H9 (cell line): ENCODE data around the gene WDR72. TPM values are rescaled to one million over a fixed set of nuclear protein-coding genes. Genes with fewer than 3 reads are reported as not detected.

Source experiments
- DNase-seq: peaks from one replicate; pipeline ENCODE4 v3.0.0-alpha.2; 2017
- H2AFZ ChIP-seq: one replicate; pipeline ENCODE4 v1.6.1; 2013; ENCODE audit warnings: mild to moderate bottlenecking, low read length, control low read depth, moderate library complexity
- H2AK5ac ChIP-seq: 2 replicates; pipeline ENCODE4 v1.6.1; 2013; ENCODE audit warnings: low read length, control low read depth, mixed read lengths; ENCODE audit not compliant: insufficient read length
- H2BK120ac ChIP-seq: one replicate; pipeline ENCODE4 v1.6.1; 2013; ENCODE audit warnings: low read depth, mild to moderate bottlenecking, low read length, control low read depth, inconsistent platforms; ENCODE audit not compliant: poor library complexity, severe bottlenecking
- H2BK12ac ChIP-seq: 2 replicates; pipeline ENCODE4 v1.6.1; 2013; ENCODE audit warnings: low read length, control low read depth, mixed read lengths, low read depth; ENCODE audit not compliant: insufficient read length
- H2BK15ac ChIP-seq: 2 replicates; pipeline ENCODE4 v1.6.1; 2013; ENCODE audit warnings: low read depth, low read length, control low read depth
- H2BK20ac ChIP-seq: one replicate; pipeline ENCODE4 v1.6.1; 2013; ENCODE audit warnings: low read depth, mild to moderate bottlenecking, low read length, control low read depth, inconsistent platforms; ENCODE audit not compliant: poor library complexity, severe bottlenecking
- H2BK5ac ChIP-seq: 2 replicates; pipeline ENCODE4 v1.6.1; 2013; ENCODE audit warnings: low read length, control low read depth, mixed read lengths; ENCODE audit not compliant: insufficient read length
- H3K14ac ChIP-seq: 2 replicates; pipeline ENCODE4 v1.6.1; 2013; ENCODE audit warnings: low read length, control low read depth; ENCODE audit not compliant: insufficient read depth
- H3K18ac ChIP-seq: 2 replicates; pipeline ENCODE4 v1.6.1; 2013; ENCODE audit warnings: low read depth, mild to moderate bottlenecking, mixed read lengths, low read length, control low read depth; ENCODE audit not compliant: insufficient read length
- H3K23ac ChIP-seq: 2 replicates; pipeline ENCODE4 v1.6.1; 2013; ENCODE audit warnings: low read length, control low read depth, mixed read lengths, low read depth; ENCODE audit not compliant: insufficient read length
- H3K23me2 ChIP-seq: 2 replicates; pipeline ENCODE4 v1.6.1; 2013; ENCODE audit warnings: low read depth, mild to moderate bottlenecking, mixed read lengths, low read length, control low read depth; ENCODE audit not compliant: insufficient read length, poor library complexity, severe bottlenecking
- H3K27ac ChIP-seq: 2 replicates; pipeline ENCODE4 v1.5.1; 2013; ENCODE audit warnings: low read length, control low read depth, mixed read lengths, low read depth; ENCODE audit not compliant: insufficient read length
- H3K27me3 ChIP-seq: 2 replicates; pipeline ENCODE4 v1.6.1; 2013; ENCODE audit warnings: low read length, control low read depth, inconsistent platforms; ENCODE audit not compliant: insufficient read depth
- H3K4ac ChIP-seq: 2 replicates; pipeline ENCODE4 v1.6.1; 2013; ENCODE audit warnings: low read depth, mild to moderate bottlenecking, control low read depth, inconsistent platforms, low read length, moderate library complexity
- H3K4me1 ChIP-seq: 2 replicates; pipeline ENCODE4 v1.6.1; 2013; ENCODE audit warnings: low read length, control low read depth, inconsistent platforms; ENCODE audit not compliant: insufficient read depth
- H3K4me2 ChIP-seq: 2 replicates; pipeline ENCODE4 v1.6.1; 2013; ENCODE audit warnings: low read length, control low read depth, mixed read lengths; ENCODE audit not compliant: insufficient read length, insufficient read depth
- H3K56ac ChIP-seq: 2 replicates; pipeline ENCODE4 v1.6.1; 2013; ENCODE audit warnings: low read depth, mild to moderate bottlenecking, mixed read lengths, low read length, control low read depth; ENCODE audit not compliant: insufficient read length
- H3K79me1 ChIP-seq: 2 replicates; pipeline ENCODE4 v1.6.1; 2013; ENCODE audit warnings: low read depth, mild to moderate bottlenecking, moderate library complexity, low read length, control low read depth, inconsistent platforms; ENCODE audit not compliant: insufficient read depth, poor library complexity, severe bottlenecking
- H3K79me2 ChIP-seq: 2 replicates; pipeline ENCODE4 v1.6.1; 2013; ENCODE audit warnings: low read length, control low read depth, inconsistent platforms; ENCODE audit not compliant: insufficient read depth
- H3K9ac ChIP-seq: 2 replicates; pipeline ENCODE4 v1.6.1; 2013; ENCODE audit warnings: low read length, control low read depth, mixed read lengths; ENCODE audit not compliant: insufficient read length; ENCODE audit errors: extremely low read depth
- H3K9me3 ChIP-seq: one replicate; pipeline ENCODE4 v1.6.1; 2013; ENCODE audit warnings: low read depth, low read length, inconsistent platforms; ENCODE audit not compliant: control insufficient read depth
- H3T11ph ChIP-seq: one replicate; pipeline ENCODE4 v1.6.1; 2013; ENCODE audit warnings: mild to moderate bottlenecking, low read length, control low read depth, inconsistent platforms
- H4K20me1 ChIP-seq: one replicate; pipeline ENCODE4 v1.6.1; 2013; ENCODE audit not compliant: control insufficient read depth, insufficient read length, insufficient read depth
- H4K5ac ChIP-seq: 2 replicates; pipeline ENCODE4 v1.6.1; 2013; ENCODE audit warnings: low read depth, mild to moderate bottlenecking, mixed read lengths, low read length, control low read depth; ENCODE audit not compliant: insufficient read length
- H4K8ac ChIP-seq: replicated peaks from 2 replicates; pipeline ENCODE4 v1.6.1; 2013; ENCODE audit warnings: low read length, control low read depth, mixed read lengths, low read depth; ENCODE audit not compliant: insufficient read length
- H4K91ac ChIP-seq: 2 replicates; pipeline ENCODE4 v1.6.1; 2013; ENCODE audit warnings: low read depth, mild to moderate bottlenecking, moderate library complexity, mixed read lengths, low read length, control low read depth; ENCODE audit not compliant: insufficient read length
- H3K27ac Mint-ChIP-seq, 3 experiments: 2 replicates in 2 of 3; 3 replicates in 1 of 3; pipeline ENCODE4 v1.8.0; 2020 to 2021; ENCODE audit warnings: mixed read lengths in 3 of 3, mild to moderate bottlenecking in 1 of 3, moderate library complexity in 1 of 3
- H3K27me3 Mint-ChIP-seq: 2 replicates; pipeline ENCODE4 v1.8.0; 2021; ENCODE audit warnings: low read depth, mild to moderate bottlenecking, moderate library complexity, mixed read lengths
- H3K36me3 Mint-ChIP-seq, 3 experiments: 2 replicates in 2 of 3; 3 replicates in 1 of 3; pipeline ENCODE4 v1.8.0; 2020 to 2021; ENCODE audit warnings: low read depth in 3 of 3, mixed read lengths in 3 of 3; ENCODE audit not compliant: insufficient read depth in 1 of 3
- H3K4me1 Mint-ChIP-seq, 2 experiments: 2 replicates each; pipeline ENCODE4 v1.8.0; 2020; ENCODE audit warnings: mixed read lengths in 2 of 2
- H3K4me3 Mint-ChIP-seq, 2 experiments: 2 replicates in 1 of 2; 3 replicates in 1 of 2; pipeline ENCODE4 v1.8.0; 2020 to 2021; ENCODE audit warnings: mild to moderate bottlenecking in 2 of 2, mixed read lengths in 2 of 2, moderate library complexity in 1 of 2
- H3K9me3 Mint-ChIP-seq, 2 experiments: 2 replicates in 1 of 2; 3 replicates in 1 of 2; pipeline ENCODE4 v1.8.0; 2020; ENCODE audit warnings: mild to moderate bottlenecking in 2 of 2, mixed read lengths in 2 of 2, moderate library complexity in 1 of 2
- CTCF ChIP-seq: fragments of 200-600 bp; sonication (generic); conservative IDR thresholded peaks from 3 replicates; pipeline ENCODE4 v1.8.0; 2021; ENCODE audit warnings: antibody characterized with exemption, mild to moderate bottlenecking
- WGBS: extraction: QIAGEN DNeasy Blood & Tissue Kit; methylation state at CpG from one replicate; pipeline ENCODE4 v1.1.7; 2013; ENCODE audit warnings: missing lambda C conversion rate, low lambda C conversion rate, mixed read lengths; ENCODE audit not compliant: insufficient read length; ENCODE audit errors: extremely low coverage; 5-methylcytosine and 5-hydroxymethylcytosine counted together
- total RNA-seq: library from RNA; stranded (reverse); gene quantifications from 2 replicates; pipeline ENCODE4 v1.2.1, GENCODE V29; 2021

The WDR72 gene
- total RNA-seq, 1 experiment from 2014 or later, result 2.9 TPM

GRCh38 chr15:53536479-53537120, 222.9 kb downstream of the WDR72 start:
- H3K9me3 ChIP-seq, result no peaks in the 10 kb centered on the region
- H3K23ac ChIP-seq, result no peak overlapping the region
- no peak overlapping the region for H3K27ac ChIP-seq
- peaks cover 0 to 5% (median 0%) of the 10 kb centered on the region in 3 experiments; a peak in 2 of 7 replicates for H3K36me3 Mint-ChIP-seq
- no peak overlapping the region for H2BK120ac ChIP-seq
- H4K20me1 ChIP-seq, result no peaks in the 10 kb centered on the region
- H3K4me1 Mint-ChIP-seq, result peaks cover 5 to 7% of the 10 kb centered on the region in 2 experiments
- no peaks in the 10 kb centered on the region for H3K27me3 Mint-ChIP-seq
- no CpG with 5 or more reads among the region's 6 CpGs for WGBS
- no peak overlapping the region for H3K4ac ChIP-seq
- H2AK5ac ChIP-seq, result no peak overlapping the region
- no peak overlapping the region for H2AFZ ChIP-seq
- TF ChIP-seq CTCF, result no peak
- H3K18ac ChIP-seq, result no peak overlapping the region
- no peak overlapping the region for H3K14ac ChIP-seq
- no peaks in the 10 kb centered on the region for H3K79me1 ChIP-seq
- no peak overlapping the region for H4K5ac ChIP-seq
- no peak overlapping the region for H3K4me3 Mint-ChIP-seq
- H2BK15ac ChIP-seq, result no peak overlapping the region
- peaks cover 3 to 4% of the 10 kb centered on the region in 2 experiments; a peak in 2 of 5 replicates for H3K9me3 Mint-ChIP-seq
- DNase-seq, result no peak
- H3T11ph ChIP-seq, result no peak overlapping the region
- H3K27me3 ChIP-seq, result no peaks in the 10 kb centered on the region
- no peak overlapping the region for H2BK12ac ChIP-seq
- H2BK5ac ChIP-seq, result no peak overlapping the region
- no peaks in the 10 kb centered on the region for H3K23me2 ChIP-seq
- no peak overlapping the region for H2BK20ac ChIP-seq
- H3K27ac Mint-ChIP-seq, result no peak overlapping the region
- H3K4me2 ChIP-seq, result no peak overlapping the region
- no peak overlapping the region for H3K9ac ChIP-seq
- H3K4me1 ChIP-seq, result no peaks in the 10 kb centered on the region
- no peak overlapping the region for H4K91ac ChIP-seq
- H3K56ac ChIP-seq, result no peak overlapping the region
- no peaks in the 10 kb centered on the region for H3K79me2 ChIP-seq
- no peak overlapping the region for H4K8ac ChIP-seq
